ENCODE results near the gene GAL3ST3.
"Not testable (repeated sequence)": the region's sequence is repeated elsewhere in the genome, so short reads cannot be mapped to it uniquely, and the experiment has no call there.

Gene GAL3ST3

DNA sequence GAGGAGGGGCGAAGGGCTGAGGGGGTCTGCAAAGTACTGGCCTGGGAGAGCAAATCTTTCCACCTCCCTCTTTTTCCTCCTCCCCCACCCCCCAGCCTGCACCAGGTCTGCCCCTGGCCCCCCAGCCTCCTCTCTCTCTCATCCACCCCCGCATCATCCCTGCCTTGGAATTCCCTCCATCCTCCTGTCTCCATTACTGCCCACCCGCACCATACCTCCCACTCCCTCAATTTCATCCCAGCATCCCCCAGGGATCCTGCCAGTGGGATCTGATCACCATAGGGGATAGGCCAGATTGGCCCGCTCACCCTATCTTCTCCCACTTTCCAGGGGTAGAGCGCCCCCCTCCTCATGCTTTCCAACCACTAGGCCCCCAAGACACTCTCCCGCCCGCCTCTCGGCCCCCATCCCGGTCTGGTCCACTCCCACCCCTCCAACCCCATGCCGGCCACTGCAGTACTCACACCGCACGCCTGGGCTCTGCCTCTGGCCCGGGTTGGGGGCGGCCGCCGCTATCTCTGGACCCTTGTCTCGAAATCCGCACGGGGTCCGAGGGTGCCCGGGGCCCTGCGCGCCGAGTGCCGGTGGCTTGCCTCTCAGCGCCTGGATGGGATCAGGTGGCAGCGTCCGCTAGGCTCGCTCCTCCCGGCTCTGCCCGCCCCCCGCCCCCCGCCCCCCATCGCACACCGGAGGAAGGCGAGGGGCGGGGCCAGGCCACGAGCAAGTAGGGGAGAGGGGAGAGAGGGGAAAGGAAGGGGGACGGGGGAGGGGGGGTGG lies at the start of gene GAL3ST3:
GAL3ST3 (minus strand) TSS at position 615 of the 777 bp plus-strand sequence. CDS start 3,746 bp downstream, outside the sequence.
- no peak within 1 kb of the TSS for H3K4me3 ChIP-seq (ENCODE audit: low read length)
- no peak for DNase-seq (ENCODE audit: low read depth)
- TF ChIP-seq CTCF (IDR thresholded peaks at IDR 0.05; ENCODE audit: insufficient read depth, low read depth, low read length, missing control alignments), result no peak

GRCh38 chr11:66092125-66092524 lies 43.2 kb upstream of the GAL3ST3 start:
- DNase-seq (ENCODE audit: low read depth); H3K4me3 ChIP-seq (ENCODE audit: low read length): not testable (repeated sequence)

- DNase-seq (ENCODE audit: low read depth), result no peak
- no peak overlapping the region for H3K4me3 ChIP-seq (ENCODE audit: low read length)
- no peak for TF ChIP-seq CTCF (IDR thresholded peaks at IDR 0.05; ENCODE audit: insufficient read depth, low read depth, low read length, missing control alignments)
These were observed 41.3 kb upstream of the GAL3ST3 start for GRCh38 chr11:66090288-66090687.

GRCh38 chr11:66089067-66089466 lies 40.1 kb upstream of the GAL3ST3 start:
- DNase-seq (ENCODE audit: low read depth), result no peak
- H3K4me3 ChIP-seq (ENCODE audit: low read length), result no peak overlapping the region
- no peak for TF ChIP-seq CTCF (IDR thresholded peaks at IDR 0.05; ENCODE audit: insufficient read depth, low read depth, low read length, missing control alignments)

DNA sequence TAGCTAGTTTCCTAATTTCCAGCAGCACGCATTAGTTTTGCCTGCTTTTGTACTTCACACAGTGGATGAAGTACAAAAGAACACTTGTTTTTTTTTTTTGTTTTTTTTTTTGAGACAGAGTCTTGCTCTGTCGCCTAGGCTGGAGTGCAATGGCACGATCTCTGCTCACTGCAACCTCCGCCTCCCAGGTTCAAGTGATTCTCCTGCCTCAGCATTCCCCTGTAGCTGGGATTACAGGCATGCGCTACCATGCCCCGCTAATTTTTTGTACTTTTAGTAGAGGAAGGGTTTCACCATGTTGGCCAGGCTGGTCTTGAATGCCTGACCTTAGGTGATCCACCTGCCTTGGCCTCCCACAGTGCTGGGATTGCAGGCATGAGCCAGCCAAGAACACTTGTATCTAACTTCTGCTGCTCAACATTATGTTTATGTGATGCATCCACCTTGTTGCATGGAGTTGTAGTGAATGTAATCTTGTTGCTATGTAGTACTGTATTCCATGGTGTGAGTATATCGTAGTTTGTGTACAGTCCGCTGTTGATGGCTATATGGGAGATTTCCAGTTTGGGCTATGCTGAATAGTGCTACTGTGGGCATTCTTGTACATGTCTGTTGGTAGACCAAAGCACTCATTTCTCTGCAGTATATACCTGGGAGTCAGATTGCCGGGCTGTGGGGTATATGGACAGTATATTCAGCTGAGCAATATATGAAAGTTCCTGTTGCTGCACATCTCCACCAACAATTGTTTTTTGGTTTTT lies 38.4 kb upstream of the GAL3ST3 start:
- no peak overlapping the region for H3K4me3 ChIP-seq (ENCODE audit: low read length)
- no peak for TF ChIP-seq CTCF (IDR thresholded peaks at IDR 0.05; ENCODE audit: insufficient read depth, low read depth, low read length, missing control alignments)
- no peak for DNase-seq (ENCODE audit: low read depth)

DNA sequence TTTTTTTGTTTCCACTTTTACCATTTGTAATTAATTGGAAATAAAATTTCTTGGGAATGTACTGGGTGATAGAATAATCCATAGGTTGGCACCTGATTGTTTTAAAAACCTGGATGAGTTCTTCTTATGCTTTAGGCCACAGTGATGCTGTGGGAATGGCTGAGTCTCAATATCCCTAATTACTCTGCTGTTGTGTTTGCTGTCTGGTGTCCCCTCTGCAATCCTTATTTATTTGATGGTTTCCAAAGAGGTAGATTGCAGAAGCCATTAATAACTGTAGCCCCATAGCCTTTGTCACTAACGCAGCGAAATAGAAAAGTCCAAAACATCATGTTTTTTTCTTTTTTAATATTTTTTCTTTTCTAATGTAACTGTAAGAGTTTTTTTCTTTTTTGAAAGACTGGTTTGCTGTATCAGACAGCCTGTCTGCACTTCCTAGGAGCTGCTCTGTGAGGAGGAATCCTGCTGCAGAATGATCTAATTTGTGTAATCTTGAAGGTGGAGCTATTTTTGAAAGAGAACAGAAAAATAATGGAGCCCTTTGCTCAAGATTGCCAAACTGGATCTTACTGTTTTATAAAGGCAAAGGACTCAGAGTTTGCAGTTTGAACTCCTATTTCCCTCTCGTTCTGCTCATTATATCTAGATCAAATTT lies 36.0 kb upstream of the GAL3ST3 start:
- no peak overlapping the region for H3K4me3 ChIP-seq (ENCODE audit: low read length)
- no peak for TF ChIP-seq CTCF (IDR thresholded peaks at IDR 0.05; ENCODE audit: insufficient read depth, low read depth, low read length, missing control alignments)
- no peak for DNase-seq (ENCODE audit: low read depth)

DNA sequence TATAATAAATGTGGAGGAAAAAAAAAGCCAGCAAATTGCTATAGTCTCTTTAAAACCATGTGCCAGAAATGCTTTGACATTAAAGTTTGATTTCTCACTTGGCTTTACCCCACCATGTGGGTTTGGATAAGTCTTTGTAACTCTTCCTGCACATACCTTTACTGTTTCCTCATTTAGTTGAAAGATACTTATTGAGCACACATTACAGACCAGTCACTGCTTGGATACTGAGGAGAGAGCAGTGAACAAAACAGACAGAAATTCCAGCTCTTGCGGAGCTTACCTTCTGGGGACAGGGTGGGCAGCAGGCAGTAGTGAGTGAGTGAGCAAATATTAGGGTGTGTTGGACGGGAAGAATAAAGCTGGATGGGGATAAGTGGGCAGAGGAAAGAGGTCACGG lies 34.8 kb upstream of the GAL3ST3 start:
- no peak for DNase-seq (ENCODE audit: low read depth)
- no peak overlapping the region for H3K4me3 ChIP-seq (ENCODE audit: low read length)
- no peak for TF ChIP-seq CTCF (IDR thresholded peaks at IDR 0.05; ENCODE audit: insufficient read depth, low read depth, low read length, missing control alignments)
